Measurements from ENCODE around the gene EPHB1. TPM values are rescaled to one million over a fixed set of nuclear protein-coding genes. Genes with fewer than 3 reads are reported as not detected.

Gene EPHB1
- polyA plus RNA-seq, 3 donors = 0.06 to 0.55 TPM; not detected in 1

- H2AFZ ChIP-seq (ENCODE audit: insufficient read depth, low read depth, low read length, poor library complexity, severe bottlenecking) = no peak overlapping the region
- H3K4me3 ChIP-seq (replicated peaks in 1 of 3; ENCODE audit: low read depth in 2 of 3, low read length in 3 of 3) = no peak overlapping the region
- no peaks in the 10 kb centered on the region for H3K27me3 ChIP-seq (ENCODE audit: control insufficient read depth in 2 of 2, insufficient read depth in 2 of 2, low read length in 2 of 2)
- intact Hi-C loops (cut with micrococcal nuclease) = no loop called here
- H3K79me2 ChIP-seq (ENCODE audit: insufficient read depth, low read length) = no peaks in the 10 kb centered on the region
- H3K27ac ChIP-seq (ENCODE audit: low read depth in 1 of 2, low read length in 2 of 2) = no peak overlapping the region
- H3K36me3 Mint-ChIP-seq = no peaks in the 10 kb centered on the region
- H3K4me3 Mint-ChIP-seq = no peak overlapping the region
- no peaks in the 10 kb centered on the region for H3K36me3 ChIP-seq (replicated peaks in 1 of 2; ENCODE audit: control insufficient read depth in 1 of 2, insufficient read depth in 2 of 2, low read length in 2 of 2)
- TF ChIP-seq CTCF (IDR thresholded peaks at IDR 0.05) = no peak
- H3K27me3 Mint-ChIP-seq (ENCODE audit: low read depth in 3 of 3) = peaks cover 3 to 8% (median 6%) of the 10 kb centered on the region in 3 donors
- H3K9me3 Mint-ChIP-seq = peaks cover 0 to 4% (median 0%) of the 10 kb centered on the region in 7 donors
- no peaks in the 10 kb centered on the region for H3K4me1 Mint-ChIP-seq
- no peak overlapping the region for H3K9ac ChIP-seq (ENCODE audit: insufficient read depth, low read length, poor library complexity, severe bottlenecking)
- H4K20me1 ChIP-seq (ENCODE audit: insufficient read depth, low read length) = no peaks in the 10 kb centered on the region
- no peaks in the 10 kb centered on the region for H3K9me3 ChIP-seq (replicated peaks in 1 of 2; ENCODE audit: control insufficient read depth in 1 of 2, insufficient read depth in 1 of 2, low read length in 2 of 2)
- no peak overlapping the region for H3K27ac Mint-ChIP-seq
- H3K4me1 ChIP-seq (ENCODE audit: control insufficient read depth in 1 of 2, insufficient read depth in 2 of 2, low read length in 2 of 2) = no peaks in the 10 kb centered on the region
- 86% methylated on average over 2 of the region's 3 CpGs for WGBS (ENCODE audit: insufficient coverage)
- DNase-seq = no peak
- H3K4me2 ChIP-seq (replicated peaks; ENCODE audit: extremely low read depth, low read length, poor library complexity, severe bottlenecking) = no peak overlapping the region
These were observed 170.9 kb downstream of the EPHB1 start for GRCh38 chr3:134965865-134966481.

DNA sequence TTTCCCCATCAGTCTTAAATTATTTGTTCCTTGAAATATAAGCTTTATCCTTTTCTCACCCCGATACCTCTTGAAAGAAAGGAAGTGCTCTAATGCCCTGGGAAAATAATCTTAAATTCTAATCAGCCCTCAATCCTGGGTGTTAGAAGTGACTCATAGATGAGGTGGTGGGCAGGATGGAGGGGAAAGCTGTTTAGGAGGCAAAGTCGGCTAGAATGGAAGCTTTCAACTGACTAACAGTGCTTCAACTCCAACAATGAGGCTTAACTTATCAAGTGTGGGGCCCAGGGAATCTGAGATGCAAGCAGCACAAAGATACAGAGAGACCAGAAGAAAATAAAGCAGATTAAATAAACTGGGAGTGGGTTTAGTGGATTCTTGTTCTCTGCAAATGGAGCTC, 175.8 kb downstream of the EPHB1 start:
- no peaks in the 10 kb centered on the region for H3K79me2 ChIP-seq (ENCODE audit: insufficient read depth, low read length)
- H3K9ac ChIP-seq (ENCODE audit: insufficient read depth, low read length, poor library complexity, severe bottlenecking) = no peak overlapping the region
- H3K27me3 Mint-ChIP-seq (ENCODE audit: low read depth in 3 of 3) = peaks cover 2 to 11% (median 6%) of the 10 kb centered on the region in 3 donors
- H3K27ac Mint-ChIP-seq = no peak overlapping the region
- H3K27me3 ChIP-seq (ENCODE audit: control insufficient read depth in 2 of 2, insufficient read depth in 2 of 2, low read length in 2 of 2) = no peaks in the 10 kb centered on the region
- no peak overlapping the region for H2AFZ ChIP-seq (ENCODE audit: insufficient read depth, low read depth, low read length, poor library complexity, severe bottlenecking)
- H3K4me1 Mint-ChIP-seq = no peaks in the 10 kb centered on the region
- peaks cover 0 to 3% (median 0%) of the 10 kb centered on the region in 7 donors for H3K9me3 Mint-ChIP-seq
- no peak for DNase-seq
- H3K27ac ChIP-seq (ENCODE audit: low read depth in 1 of 2, low read length in 2 of 2) = no peak overlapping the region
- no peaks in the 10 kb centered on the region for H3K4me1 ChIP-seq (ENCODE audit: control insufficient read depth in 1 of 2, insufficient read depth in 2 of 2, low read length in 2 of 2)
- no peak overlapping the region for H3K4me3 Mint-ChIP-seq
- WGBS (ENCODE audit: insufficient coverage) = no CpG with 5 or more reads among the region's 2 CpGs
- intact Hi-C loops (cut with micrococcal nuclease) = no loop called here
- TF ChIP-seq CTCF (IDR thresholded peaks at IDR 0.05) = no peak
- no peaks in the 10 kb centered on the region for H3K36me3 Mint-ChIP-seq
- H3K36me3 ChIP-seq (replicated peaks in 1 of 2; ENCODE audit: control insufficient read depth in 1 of 2, insufficient read depth in 2 of 2, low read length in 2 of 2) = no peaks in the 10 kb centered on the region
- no peak overlapping the region for H3K4me3 ChIP-seq (replicated peaks in 1 of 3; ENCODE audit: low read depth in 2 of 3, low read length in 3 of 3)
- no peaks in the 10 kb centered on the region for H3K9me3 ChIP-seq (replicated peaks in 1 of 2; ENCODE audit: control insufficient read depth in 1 of 2, insufficient read depth in 1 of 2, low read length in 2 of 2)
- no peak overlapping the region for H3K4me2 ChIP-seq (replicated peaks; ENCODE audit: extremely low read depth, low read length, poor library complexity, severe bottlenecking)
- no peaks in the 10 kb centered on the region for H4K20me1 ChIP-seq (ENCODE audit: insufficient read depth, low read length)
